Measurements from ENCODE around the gene CCDC40.

Gene CCDC40

DNA sequence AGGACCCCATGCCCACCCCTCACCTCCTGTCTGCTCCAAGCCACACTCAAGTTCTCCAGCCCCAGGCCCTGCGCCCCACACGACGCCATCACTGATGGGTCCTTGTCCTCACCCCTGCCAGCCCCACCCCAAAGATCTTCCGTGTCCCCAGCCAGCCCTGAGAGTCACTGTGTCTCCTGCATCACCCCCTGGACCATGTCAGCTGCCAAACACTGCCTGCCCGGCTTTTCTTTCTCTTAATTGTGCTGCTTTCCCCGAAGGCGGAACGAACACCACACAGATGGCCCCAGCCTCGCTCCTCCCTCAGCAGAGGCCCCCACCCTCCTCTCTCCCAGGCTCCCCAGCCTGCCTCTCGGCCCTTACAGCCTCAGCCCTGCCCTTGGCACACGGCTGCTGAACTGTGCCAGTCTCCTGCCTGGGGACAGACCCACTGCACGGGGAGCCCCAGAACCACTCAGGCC, 60.1 kb downstream of the CCDC40 start:
- TF ChIP-seq, protein P1, sequence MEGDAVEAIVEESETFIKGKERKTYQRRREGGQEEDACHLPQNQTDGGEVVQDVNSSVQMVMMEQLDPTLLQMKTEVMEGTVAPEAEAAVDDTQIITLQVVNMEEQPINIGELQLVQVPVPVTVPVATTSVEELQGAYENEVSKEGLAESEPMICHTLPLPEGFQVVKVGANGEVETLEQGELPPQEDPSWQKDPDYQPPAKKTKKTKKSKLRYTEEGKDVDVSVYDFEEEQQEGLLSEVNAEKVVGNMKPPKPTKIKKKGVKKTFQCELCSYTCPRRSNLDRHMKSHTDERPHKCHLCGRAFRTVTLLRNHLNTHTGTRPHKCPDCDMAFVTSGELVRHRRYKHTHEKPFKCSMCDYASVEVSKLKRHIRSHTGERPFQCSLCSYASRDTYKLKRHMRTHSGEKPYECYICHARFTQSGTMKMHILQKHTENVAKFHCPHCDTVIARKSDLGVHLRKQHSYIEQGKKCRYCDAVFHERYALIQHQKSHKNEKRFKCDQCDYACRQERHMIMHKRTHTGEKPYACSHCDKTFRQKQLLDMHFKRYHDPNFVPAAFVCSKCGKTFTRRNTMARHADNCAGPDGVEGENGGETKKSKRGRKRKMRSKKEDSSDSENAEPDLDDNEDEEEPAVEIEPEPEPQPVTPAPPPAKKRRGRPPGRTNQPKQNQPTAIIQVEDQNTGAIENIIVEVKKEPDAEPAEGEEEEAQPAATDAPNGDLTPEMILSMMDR (IDR thresholded peaks at IDR 0.05; ENCODE audit: borderline replicate concordance, insufficient read depth, low read depth, low read length) = no peak
- H3K4me3 ChIP-seq (ENCODE audit: low read depth, low read length) = no peak overlapping the region

DNA sequence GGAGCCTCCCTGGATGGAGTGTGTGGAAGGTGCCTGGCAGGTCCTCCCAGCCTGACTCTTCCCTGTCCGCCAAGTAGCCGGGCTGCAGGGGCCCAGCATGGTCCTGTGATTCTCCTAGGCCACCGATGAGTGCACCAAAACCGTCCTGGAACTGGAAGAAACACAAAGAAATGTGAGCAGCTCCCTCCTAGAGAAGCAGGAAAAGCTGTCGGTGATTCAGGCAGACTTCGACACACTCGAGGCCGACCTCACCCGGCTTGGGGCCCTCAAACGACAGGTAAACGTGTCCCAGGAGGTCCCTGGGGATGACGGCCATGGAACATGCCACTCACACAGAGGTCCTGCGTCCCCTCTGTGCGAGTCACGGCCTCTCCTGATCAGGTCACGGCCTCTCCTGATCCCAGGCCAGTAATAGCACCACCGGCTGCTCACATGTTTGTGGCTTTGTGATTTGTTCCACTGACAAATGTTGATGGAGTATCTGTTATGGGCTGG, 60.7 kb downstream of the CCDC40 start:
- no peak overlapping the region for H3K4me3 ChIP-seq (ENCODE audit: low read depth, low read length)
- TF ChIP-seq, protein P1 (IDR thresholded peaks at IDR 0.05; ENCODE audit: borderline replicate concordance, insufficient read depth, low read depth, low read length) = no peak

DNA sequence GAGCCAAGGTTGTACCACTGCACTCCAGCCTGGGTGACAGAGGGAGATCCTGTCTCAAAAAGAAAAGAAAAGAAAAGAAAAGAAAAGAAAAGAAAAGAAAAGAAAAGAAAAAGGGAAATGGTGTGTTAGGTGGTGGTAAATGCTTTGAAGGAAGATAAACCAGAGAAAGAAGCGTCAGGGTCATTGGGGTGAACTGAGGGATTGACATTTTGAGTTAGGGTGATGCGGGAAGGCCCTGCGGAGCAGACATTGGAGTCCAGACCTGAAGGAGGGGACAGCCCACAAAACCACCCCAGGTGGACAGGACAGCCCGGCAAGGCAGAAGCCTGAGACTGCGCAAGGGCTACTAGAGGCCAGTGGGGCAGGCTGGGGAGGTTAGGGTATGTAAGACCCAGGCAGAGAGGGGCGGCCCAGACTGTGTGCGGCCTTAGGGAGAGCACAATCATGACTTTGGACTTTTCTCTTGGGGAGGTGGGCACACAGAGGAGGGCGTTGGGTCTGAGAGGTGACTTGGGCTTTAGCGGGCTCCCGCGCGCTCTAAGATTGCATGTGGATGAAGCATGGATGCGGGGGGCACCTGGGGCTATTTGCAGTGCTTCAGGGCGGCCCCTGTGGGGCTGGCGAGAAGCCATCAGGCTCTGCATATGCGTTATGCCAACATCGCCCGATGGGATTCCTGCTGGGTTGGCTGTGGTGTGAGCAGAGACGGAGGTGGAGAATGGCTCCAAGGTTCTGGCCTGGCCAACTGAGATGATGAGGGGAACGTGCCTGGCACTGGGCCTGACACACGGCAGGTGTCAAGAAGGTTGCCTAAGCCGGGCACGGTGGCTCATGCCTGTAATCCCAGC, 61.6 kb downstream of the CCDC40 start:
- H3K4me3 ChIP-seq (ENCODE audit: low read depth, low read length) = no peak overlapping the region
- TF ChIP-seq, protein P1 (IDR thresholded peaks at IDR 0.05; ENCODE audit: borderline replicate concordance, insufficient read depth, low read depth, low read length) = no peak

GRCh38 chr17:80099291-80100034, 63.0 kb downstream of the CCDC40 start:
- H3K4me3 ChIP-seq (ENCODE audit: low read depth, low read length) = no peak overlapping the region
- TF ChIP-seq, protein P1 (IDR thresholded peaks at IDR 0.05; ENCODE audit: borderline replicate concordance, insufficient read depth, low read depth, low read length) = no peak

DNA sequence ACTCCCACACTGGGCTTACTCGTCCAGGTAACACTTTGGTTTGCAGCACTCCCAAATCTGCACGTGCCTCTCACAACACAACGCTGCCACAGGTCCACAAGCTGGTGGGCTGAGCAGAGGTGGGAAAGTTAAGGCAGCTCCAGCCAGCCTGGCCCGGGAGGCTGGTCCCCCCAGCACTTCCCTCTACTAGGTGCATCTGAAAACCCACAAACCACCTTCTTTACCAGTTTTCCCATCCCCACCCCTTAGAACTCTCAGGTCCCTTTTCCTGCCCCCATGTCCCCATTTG, 63.5 kb downstream of the CCDC40 start:
- H3K4me3 ChIP-seq (ENCODE audit: low read depth, low read length) = no peak overlapping the region
- TF ChIP-seq, protein P1 (IDR thresholded peaks at IDR 0.05; ENCODE audit: borderline replicate concordance, insufficient read depth, low read depth, low read length) = no peak

DNA sequence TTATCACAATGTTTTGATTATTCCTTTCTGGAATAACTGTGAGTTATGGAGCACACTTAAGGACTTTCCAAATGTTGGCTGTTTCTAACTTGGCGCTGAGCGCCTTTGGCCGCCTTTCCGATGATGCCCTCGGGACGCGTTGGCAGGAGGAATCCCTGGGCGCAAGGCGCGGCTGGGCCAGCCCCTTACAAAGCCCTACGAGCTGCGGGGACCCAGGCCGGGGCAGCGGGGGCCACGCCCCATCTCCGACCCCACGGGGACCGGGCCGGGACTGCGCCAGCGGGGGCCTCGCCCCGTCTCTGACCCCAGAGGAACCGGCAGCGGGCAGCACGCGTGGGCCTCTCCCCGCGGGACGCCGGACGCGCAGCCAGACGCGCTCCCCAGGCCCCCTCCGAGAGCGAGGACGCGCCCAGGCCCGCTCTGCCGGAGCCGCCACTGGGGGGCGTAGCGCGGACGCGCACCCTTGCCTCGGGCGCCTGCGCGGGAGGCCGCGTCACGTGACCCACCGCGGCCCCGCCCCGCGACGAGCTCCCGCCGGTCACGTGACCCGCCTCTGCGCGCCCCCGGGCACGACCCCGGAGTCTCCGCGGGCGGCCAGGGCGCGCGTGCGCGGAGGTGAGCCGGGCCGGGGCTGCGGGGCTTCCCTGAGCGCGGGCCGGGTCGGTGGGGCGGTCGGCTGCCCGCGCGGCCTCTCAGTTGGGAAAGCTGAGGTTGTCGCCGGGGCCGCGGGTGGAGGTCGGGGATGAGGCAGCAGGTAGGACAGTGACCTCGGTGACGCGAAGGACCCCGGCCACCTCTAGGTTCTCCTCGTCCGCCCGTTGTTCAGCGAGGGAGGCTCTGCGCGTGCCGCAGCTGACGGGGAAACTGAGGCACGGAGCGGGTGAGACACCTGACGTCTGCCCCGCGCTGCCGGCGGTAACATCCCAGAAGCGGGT, 64.8 kb downstream of the CCDC40 start, which contains the start of gene GAA:
TSS of gene GAA (plus strand) at position 571 of the 935 bp plus-strand sequence. CDS start 3,006 bp downstream, outside the sequence.
- peak within 1 kb of the TSS; percentile 91 for H3K4me3 ChIP-seq (ENCODE audit: low read depth, low read length)
- TF ChIP-seq, protein P1 (IDR thresholded peaks at IDR 0.05; ENCODE audit: borderline replicate concordance, insufficient read depth, low read depth, low read length) = peak; percentile 91

Measured in GM12875 (cell line).